Activated CD8-positive, alpha-beta T cell treated with anti-CD3 and anti-CD28 coated beads for 36 hours (primary cell): Measurements from ENCODE around the gene TTC9B. TPM values are rescaled to one million over a fixed set of nuclear protein-coding genes. Genes with fewer than 3 reads are reported as not detected.
"Not testable (repeated sequence)": the region's sequence is repeated elsewhere in the genome, so short reads cannot be mapped to it uniquely, and the experiment has no call there.

ENCODE experiments used
- ATAC-seq: fragments of 200-7000 bp; cut with Tn5 transposase; one replicate; pipeline ENCODE4 v1.10.0; 2021; ENCODE audit warnings: mild to moderate bottlenecking, moderate library complexity
- CTCF ChIA-PET: fragments of 350-600 bp; sonication (Branson Sonifier 250); formaldehyde crosslinking; loops from one replicate; lab custom pipeline; 2021; ENCODE audit warnings: antibody characterized with exemption; lab: Charles Lee
- POLR2A ChIA-PET: fragments of 350-600 bp; sonication (Branson Sonifier 250); formaldehyde crosslinking; loops from one replicate; lab custom pipeline; 2021; ENCODE audit warnings: antibody characterized with exemption; lab: Charles Lee
- DNase-seq: peaks from one replicate; pipeline ENCODE4 v3.0.0-alpha.2; 2020
- H3K27ac Mint-ChIP-seq: one replicate; pipeline ENCODE4 v1.8.0; 2021; ENCODE audit warnings: mild to moderate bottlenecking, mixed read lengths
- H3K27me3 Mint-ChIP-seq: one replicate; pipeline ENCODE4 v1.8.0; 2021; ENCODE audit warnings: mixed read lengths
- H3K36me3 Mint-ChIP-seq: one replicate; pipeline ENCODE4 v1.8.0; 2021; ENCODE audit warnings: low read depth, mixed read lengths
- H3K4me1 Mint-ChIP-seq: one replicate; pipeline ENCODE4 v1.8.0; 2021; ENCODE audit warnings: low read depth, mixed read lengths
- H3K4me3 Mint-ChIP-seq: one replicate; pipeline ENCODE4 v1.8.0; 2021; ENCODE audit warnings: mild to moderate bottlenecking, moderate library complexity, mixed read lengths
- H3K9me3 Mint-ChIP-seq: one replicate; pipeline ENCODE4 v1.8.0; 2021; ENCODE audit warnings: mixed read lengths
- intact Hi-C: fragments of 100-400 bp; cut with micrococcal nuclease; formaldehyde crosslinking; loops from one replicate; pipeline ENCODE4 v1.10.0; 2022
- total RNA-seq, 2 experiments: library from RNA; stranded (reverse); gene quantifications; one replicate each; pipeline ENCODE4 v1.2.3, GENCODE V29; 2021
- TF ChIP-seq, protein P1 (sequence below): fragments of 200-600 bp; IDR thresholded peaks from one replicate; pipeline ENCODE4 v1.8.0; 2022; ENCODE audit warnings: antibody characterized with exemption, mild to moderate bottlenecking

The TTC9B gene
- total RNA-seq, 2 experiments from 2014 or later, result not detected

DNA sequence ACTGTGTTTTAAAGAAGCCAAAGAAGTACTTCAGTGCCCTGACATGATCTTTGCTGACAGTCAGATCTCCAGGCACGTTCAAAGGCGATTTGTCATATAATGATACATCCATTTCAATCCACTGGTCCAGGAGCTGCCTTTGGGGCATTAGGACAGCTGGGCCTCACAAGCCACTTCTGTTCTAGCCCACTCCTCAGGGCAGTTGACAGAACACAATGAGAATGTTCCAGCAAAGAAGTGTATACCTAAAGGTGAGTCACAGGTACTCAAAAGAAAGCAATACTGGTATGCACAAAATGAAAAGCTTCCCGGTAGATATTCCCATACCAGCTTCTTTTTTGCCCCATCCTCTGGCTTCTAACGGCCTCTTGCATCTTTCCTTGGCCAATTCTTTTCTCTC, 39.4 kb downstream of the TTC9B start:
- no peak overlapping the region for H3K4me3 Mint-ChIP-seq
- no peaks in the 10 kb centered on the region for H3K9me3 Mint-ChIP-seq
- POLR2A ChIA-PET, result interaction anchor here (2.3 kb wide), 1 partner anchor 11 kb away, joined by 5 read pairs; no protein-coding TSS in a partner anchor
- no peaks in the 10 kb centered on the region for H3K4me1 Mint-ChIP-seq
- no peak overlapping the region for H3K27ac Mint-ChIP-seq
- CTCF ChIA-PET, result interaction anchor here (0.6 kb wide), 1 partner anchor 40 kb away, joined by 3 read pairs; no protein-coding TSS in a partner anchor
- ATAC-seq, result no peak
- intact Hi-C loops, result no loop called here
- no peaks in the 10 kb centered on the region for H3K36me3 Mint-ChIP-seq
- TF ChIP-seq, protein P1, sequence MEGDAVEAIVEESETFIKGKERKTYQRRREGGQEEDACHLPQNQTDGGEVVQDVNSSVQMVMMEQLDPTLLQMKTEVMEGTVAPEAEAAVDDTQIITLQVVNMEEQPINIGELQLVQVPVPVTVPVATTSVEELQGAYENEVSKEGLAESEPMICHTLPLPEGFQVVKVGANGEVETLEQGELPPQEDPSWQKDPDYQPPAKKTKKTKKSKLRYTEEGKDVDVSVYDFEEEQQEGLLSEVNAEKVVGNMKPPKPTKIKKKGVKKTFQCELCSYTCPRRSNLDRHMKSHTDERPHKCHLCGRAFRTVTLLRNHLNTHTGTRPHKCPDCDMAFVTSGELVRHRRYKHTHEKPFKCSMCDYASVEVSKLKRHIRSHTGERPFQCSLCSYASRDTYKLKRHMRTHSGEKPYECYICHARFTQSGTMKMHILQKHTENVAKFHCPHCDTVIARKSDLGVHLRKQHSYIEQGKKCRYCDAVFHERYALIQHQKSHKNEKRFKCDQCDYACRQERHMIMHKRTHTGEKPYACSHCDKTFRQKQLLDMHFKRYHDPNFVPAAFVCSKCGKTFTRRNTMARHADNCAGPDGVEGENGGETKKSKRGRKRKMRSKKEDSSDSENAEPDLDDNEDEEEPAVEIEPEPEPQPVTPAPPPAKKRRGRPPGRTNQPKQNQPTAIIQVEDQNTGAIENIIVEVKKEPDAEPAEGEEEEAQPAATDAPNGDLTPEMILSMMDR, result no peak
- H3K27me3 Mint-ChIP-seq, result peaks cover 5% of the 10 kb centered on the region
- no peak for DNase-seq

DNA sequence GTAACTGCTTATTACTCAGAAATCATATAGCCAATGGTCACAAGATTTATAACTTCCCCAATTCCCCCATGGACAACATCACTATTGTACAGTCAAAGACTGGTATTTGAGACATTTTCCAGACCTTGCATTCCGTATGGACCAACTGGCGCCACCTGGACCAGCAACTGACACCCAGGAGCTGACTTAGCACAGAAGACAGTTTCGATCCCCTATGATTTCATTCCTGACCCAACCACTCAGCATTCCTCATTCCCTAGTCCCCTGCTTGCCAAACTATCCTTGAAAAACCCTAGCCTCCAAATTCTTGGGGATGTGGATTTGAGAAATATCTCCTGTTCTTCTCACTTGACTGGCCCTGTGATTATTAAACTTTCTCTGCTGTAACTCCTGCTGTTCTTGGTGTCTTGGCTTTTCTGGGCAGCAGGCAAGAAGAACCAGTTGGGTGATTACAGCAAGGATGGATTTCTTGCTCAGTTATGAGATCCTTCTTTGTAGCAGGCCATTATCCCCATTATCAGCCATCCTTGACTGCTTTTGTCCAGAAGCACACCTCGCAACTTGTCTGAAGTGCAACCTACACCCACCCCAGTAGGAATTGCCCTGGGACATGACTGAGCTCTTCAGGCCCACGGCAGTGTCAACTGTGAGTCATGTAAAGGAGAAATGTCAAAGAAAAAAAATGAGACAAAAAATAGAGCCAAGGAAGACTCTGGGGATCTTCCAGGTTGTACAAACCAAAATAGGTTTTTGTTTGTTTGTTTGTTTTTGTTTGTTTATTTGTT, 40.7 kb downstream of the TTC9B start:
- Mint-ChIP-seq H3K4me1 (no peaks in the 10 kb centered on the region), H3K36me3 (no peaks in the 10 kb centered on the region), H3K27me3 (peaks cover 5% of the 10 kb centered on the region), H3K4me3 (no peak overlapping the region), H3K27ac (no peak overlapping the region), H3K9me3 (no peaks in the 10 kb centered on the region)
- ChIA-PET POLR2A (no interaction called here), CTCF (interaction anchor here (3.7 kb wide), 1 partner anchor 12 kb away, joined by 25 read pairs; no protein-coding TSS in a partner anchor)
- TF ChIP-seq, protein P1, result no peak
- ATAC-seq (no peak), DNase-seq (no peak)
- intact Hi-C loops, result no loop called here

DNA sequence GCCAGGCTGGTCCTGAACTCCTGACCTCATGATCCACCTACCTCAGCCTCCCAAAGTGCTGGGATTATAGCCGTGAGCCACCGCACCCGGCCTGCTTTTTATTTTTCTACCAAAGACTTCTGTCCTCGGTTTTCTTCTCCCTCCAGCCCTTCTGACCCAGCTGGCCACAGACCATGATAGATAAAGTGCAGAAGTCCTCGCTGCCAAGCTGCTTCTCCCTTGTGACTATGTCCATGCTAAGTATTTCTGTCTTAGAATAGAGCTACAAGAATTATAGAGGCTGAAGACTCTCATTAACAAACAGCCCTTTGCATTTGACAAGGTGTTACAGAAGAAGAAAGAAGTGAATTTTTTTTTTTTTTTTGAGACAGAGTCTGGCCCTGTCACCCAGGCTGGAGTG, 42.4 kb downstream of the TTC9B start:
- Mint-ChIP-seq H3K27me3 (peaks cover 5% of the 10 kb centered on the region), H3K9me3 (no peaks in the 10 kb centered on the region), H3K27ac (no peak overlapping the region), H3K36me3 (no peaks in the 10 kb centered on the region), H3K4me1 (no peaks in the 10 kb centered on the region), H3K4me3 (no peak overlapping the region)
- DNase-seq (no peak), ATAC-seq (no peak)
- TF ChIP-seq, protein P1, result no peak
- intact Hi-C loops, result no loop called here
- ChIA-PET CTCF (interaction anchor here (0.7 to 3.7 kb wide), 4 partner anchors 10 to 101 kb away, joined by 3 to 25 read pairs (median 4); no protein-coding TSS in a partner anchor), POLR2A (interaction anchor here (0.9 kb wide), 1 partner anchor 47 kb away, joined by 3 read pairs; no protein-coding TSS in a partner anchor)

DNA sequence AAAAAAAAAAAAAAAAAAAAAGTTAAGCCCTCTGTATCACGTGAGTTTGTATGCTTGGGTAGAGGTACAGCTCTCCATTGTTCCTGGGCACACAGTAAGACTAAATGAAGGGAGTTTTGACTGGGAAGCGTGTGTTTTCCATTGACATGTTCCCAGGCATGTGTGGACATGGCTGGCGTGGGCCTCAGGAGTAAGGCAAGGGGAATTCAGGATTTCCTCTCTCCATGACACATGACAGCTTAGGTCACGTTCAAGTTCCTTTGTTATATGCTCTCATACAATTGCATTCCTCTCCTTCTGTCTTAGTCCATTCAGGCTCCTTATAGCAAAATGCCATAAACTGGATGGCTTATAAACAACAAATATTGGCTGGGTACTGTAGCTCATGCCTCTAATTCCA, 44.1 kb downstream of the TTC9B start:
- DNase-seq (no peak), ATAC-seq (no peak)
- ChIA-PET POLR2A (interaction anchor here (1.1 kb wide), 1 partner anchor 16 kb away, joined by 4 read pairs; no protein-coding TSS in a partner anchor), CTCF (interaction anchor here (3.7 kb wide), 1 partner anchor 8 kb away, joined by 25 read pairs; no protein-coding TSS in a partner anchor)
- Mint-ChIP-seq H3K27me3 (peaks cover 4% of the 10 kb centered on the region), H3K4me1 (no peaks in the 10 kb centered on the region), H3K4me3 (no peak overlapping the region), H3K36me3 (no peaks in the 10 kb centered on the region), H3K9me3 (no peaks in the 10 kb centered on the region), H3K27ac (no peak overlapping the region)
- intact Hi-C loops, result no loop called here
- TF ChIP-seq, protein P1, result no peak

DNA sequence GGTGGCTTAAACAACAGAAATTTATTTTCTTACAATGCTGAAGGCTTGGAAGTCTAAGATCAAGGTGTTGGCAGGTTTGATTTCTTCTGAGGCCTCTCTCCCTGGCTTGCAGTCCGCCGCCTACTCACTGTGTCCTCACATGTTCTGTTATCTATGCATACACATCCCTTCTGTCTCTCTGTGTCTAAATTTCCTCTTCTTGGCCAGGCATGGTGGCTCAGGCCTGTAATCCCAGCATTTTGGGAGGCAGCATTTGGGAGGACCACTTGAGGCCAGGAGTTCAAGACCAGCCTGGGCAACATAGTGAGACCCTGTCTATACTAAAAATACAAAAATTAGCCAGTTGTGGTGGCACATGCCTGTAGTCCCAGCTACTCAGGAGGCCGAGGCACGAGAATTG, 46.9 kb downstream of the TTC9B start:
- not testable (repeated sequence) for ATAC-seq

DNA sequence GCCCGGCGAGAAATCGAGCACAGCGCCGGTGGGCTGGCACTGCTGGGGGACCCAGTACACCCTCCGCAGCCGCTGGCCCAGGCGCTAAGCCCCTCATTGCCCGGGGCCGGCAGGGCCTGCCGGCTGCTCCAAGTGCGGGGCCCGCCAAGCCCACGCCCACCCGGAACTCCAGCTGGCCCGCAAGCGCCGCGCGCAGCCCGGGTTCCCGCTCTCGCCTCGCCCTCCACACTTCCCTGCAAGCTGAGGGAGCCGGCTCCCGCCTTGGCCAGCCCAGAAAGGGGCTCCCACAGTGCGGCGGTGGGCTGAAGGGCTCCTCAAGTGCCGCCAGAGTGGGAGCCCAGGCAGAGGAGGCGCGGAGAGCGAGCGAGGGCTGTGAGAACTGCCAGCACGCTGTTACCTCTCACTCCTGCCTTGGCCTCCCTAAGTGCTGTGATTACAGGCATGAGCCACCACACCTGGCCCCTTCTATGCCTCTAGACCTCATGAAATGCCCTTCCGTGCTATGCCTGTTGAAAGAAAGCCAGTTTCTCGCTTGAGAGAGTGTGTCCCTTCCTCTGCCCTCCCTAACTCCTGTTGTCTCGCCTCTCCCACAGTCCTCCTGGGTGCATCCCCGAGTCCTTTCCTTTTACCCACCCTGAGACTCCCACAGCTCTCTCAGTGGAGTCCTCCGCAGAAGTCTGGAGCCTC, 47.7 kb downstream of the TTC9B start:
- H3K4me3 Mint-ChIP-seq, H3K9me3 Mint-ChIP-seq, H3K27ac Mint-ChIP-seq, DNase-seq, H3K27me3 Mint-ChIP-seq, intact Hi-C loops, H3K36me3 Mint-ChIP-seq, ATAC-seq, POLR2A ChIA-PET, H3K4me1 Mint-ChIP-seq: not testable (repeated sequence)
- CTCF ChIA-PET, result interaction anchor here (1.5 kb wide), 1 partner anchor 31 kb away, joined by 6 read pairs; no protein-coding TSS in a partner anchor

More for the DNA sequence above, 46.9 kb downstream of the TTC9B start:
- H3K27me3 Mint-ChIP-seq, POLR2A ChIA-PET, H3K36me3 Mint-ChIP-seq, H3K9me3 Mint-ChIP-seq, DNase-seq, CTCF ChIA-PET, H3K4me3 Mint-ChIP-seq, intact Hi-C loops, H3K4me1 Mint-ChIP-seq, H3K27ac Mint-ChIP-seq: not testable (repeated sequence)

DNA sequence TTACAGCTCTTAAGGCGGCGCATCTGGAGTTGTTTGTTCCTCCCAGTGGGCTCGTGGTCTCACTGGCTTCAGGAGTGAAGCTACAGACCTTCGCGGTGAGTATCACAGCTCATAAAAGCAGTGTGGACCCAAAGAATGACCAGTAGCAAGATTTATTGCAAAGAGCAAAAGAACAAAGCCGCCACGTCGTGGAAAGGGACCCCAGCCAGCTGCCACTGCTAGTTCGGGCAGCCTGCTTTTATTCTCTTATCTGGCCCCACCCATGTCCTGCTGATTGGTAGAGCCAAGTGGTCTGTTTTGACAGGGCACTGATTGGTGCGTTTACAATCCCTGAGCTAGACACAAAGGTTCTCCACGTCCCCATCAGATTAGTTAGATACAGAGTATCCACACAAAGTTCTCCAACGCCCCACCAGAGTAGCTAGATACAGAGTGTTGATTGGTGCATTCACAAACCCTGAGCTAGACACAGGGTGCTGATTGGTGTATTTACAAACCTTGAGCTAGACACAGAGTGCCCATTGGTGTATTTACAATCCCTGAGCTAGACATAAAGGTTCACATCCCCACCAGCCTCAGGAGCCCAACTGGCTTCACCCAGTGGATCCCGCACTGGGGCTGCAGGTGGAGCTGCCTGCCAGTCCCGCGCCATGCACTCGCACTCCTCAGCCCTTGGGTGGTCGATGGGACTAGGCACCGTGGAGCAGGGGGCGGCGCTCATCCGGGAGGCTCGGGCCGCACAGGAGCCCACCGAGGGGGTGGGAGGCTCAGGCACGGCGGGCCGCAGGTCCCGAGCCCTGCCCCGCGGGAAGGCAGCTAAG, 48.5 kb downstream of the TTC9B start:
- ATAC-seq, DNase-seq, H3K36me3 Mint-ChIP-seq, intact Hi-C loops, H3K9me3 Mint-ChIP-seq, H3K4me3 Mint-ChIP-seq, H3K27ac Mint-ChIP-seq, H3K27me3 Mint-ChIP-seq, H3K4me1 Mint-ChIP-seq: not testable (repeated sequence)
- ChIA-PET CTCF (interaction anchor here (1.5 kb wide), 1 partner anchor 30 kb away, joined by 6 read pairs; no protein-coding TSS in a partner anchor), POLR2A (interaction anchor here (0.6 kb wide), 1 partner anchor 58 kb away, joined by 3 read pairs; no protein-coding TSS in a partner anchor)
